ENCODE measurements around the gene HS3ST3A1.

The HS3ST3A1 gene

GRCh38 chr17:13462146-13462545 lies 139.6 kb downstream of the HS3ST3A1 start:
- H3K27me3 Mint-ChIP-seq, result peaks cover 2% of the 10 kb centered on the region
- H3K4me1 Mint-ChIP-seq, result no peaks in the 10 kb centered on the region
- peaks cover 3% of the 10 kb centered on the region for H3K9me3 Mint-ChIP-seq
- no peaks in the 10 kb centered on the region for H3K36me3 Mint-ChIP-seq
- no peak overlapping the region for H3K4me3 Mint-ChIP-seq
- no peak for DNase-seq (ENCODE audit: low spot score in 2 of 2)
- H3K27ac Mint-ChIP-seq, result no peak overlapping the region
- no peak for ATAC-seq (ENCODE audit: low read depth)

DNA sequence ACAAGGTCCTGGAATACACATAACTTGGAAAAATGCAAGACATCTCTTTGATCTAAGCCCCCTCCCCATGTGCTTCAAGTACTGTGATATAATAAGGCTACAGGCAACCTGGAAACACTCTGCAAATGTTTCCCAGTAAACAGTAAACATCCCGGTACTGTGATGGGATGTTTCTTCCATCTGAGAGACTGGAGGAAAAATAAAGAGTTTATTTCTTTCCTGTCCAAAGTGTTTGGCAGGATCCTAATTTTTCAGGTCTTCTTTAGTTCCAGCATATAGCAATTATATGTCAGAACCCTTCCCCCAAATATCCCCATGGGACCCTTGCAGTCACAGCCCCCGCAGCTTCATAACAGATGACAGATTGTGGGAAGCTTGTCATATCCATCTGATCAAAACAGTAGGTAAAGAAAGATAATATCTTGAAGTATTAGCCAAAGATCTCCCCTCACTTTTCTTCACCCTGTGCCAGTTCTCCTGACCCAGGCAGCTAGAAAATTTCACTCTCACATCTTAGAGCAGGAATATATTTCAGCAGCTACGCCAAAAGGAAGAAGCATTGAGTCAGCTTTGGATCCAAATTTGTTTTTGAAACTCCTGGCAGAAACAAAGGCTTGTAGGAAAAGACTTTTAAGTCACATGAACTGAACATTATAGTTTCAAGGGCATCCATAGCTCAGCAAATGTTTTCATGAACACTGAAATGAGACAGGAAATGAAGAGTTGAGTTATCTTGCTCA lies 141.3 kb downstream of the HS3ST3A1 start:
- Mint-ChIP-seq H3K36me3 (no peaks in the 10 kb centered on the region), H3K4me3 (no peak overlapping the region), H3K9me3 (peaks cover 3% of the 10 kb centered on the region), H3K4me1 (no peaks in the 10 kb centered on the region), H3K27me3 (peaks cover 2% of the 10 kb centered on the region), H3K27ac (no peak overlapping the region)
- DNase-seq (ENCODE audit: low spot score in 2 of 2) (no peak), ATAC-seq (ENCODE audit: low read depth) (no peak)

GRCh38 chr17:13457783-13458182 lies 143.9 kb downstream of the HS3ST3A1 start:
- DNase-seq (ENCODE audit: low spot score in 2 of 2) (no peak), ATAC-seq (ENCODE audit: low read depth) (no peak)
- H3K36me3 Mint-ChIP-seq, result no peaks in the 10 kb centered on the region
- H3K4me1 Mint-ChIP-seq, result no peaks in the 10 kb centered on the region
- no peak overlapping the region for H3K4me3 Mint-ChIP-seq
- H3K27ac Mint-ChIP-seq, result no peak overlapping the region
- H3K27me3 Mint-ChIP-seq, result peaks cover 2% of the 10 kb centered on the region
- H3K9me3 Mint-ChIP-seq, result peaks cover 2% of the 10 kb centered on the region

All from memory B cell (primary cell).